NCI-H1436 treated with DMSO at 0.1 percent for 48 hours (cell line): ENCODE measurements around the gene NPLOC4.
"Not testable (repeated sequence)": the region's sequence is repeated elsewhere in the genome, so short reads cannot be mapped to it uniquely, and the experiment has no call there.

Experiments used
- DNase-seq: peaks from one replicate; lab custom pipeline; 2025; lab: John Stamatoyannopoulos, UW

Gene NPLOC4

GRCh38 chr17:81636505-81637288 is at the start of gene NPLOC4, which contains the start of gene TSPAN10:
Gene NPLOC4, minus strand, starts transcription at chr17:81637112. Its CDS starts 182 bp downstream, at chr17:81636930.
Gene TSPAN10, plus strand, starts transcription at chr17:81637196. Its CDS starts 5,217 bp downstream, at chr17:81642413.
- peak; percentile 25 for DNase-seq

GRCh38 chr17:81686614-81687013 is 49.7 kb upstream of the NPLOC4 start:
- no peak for DNase-seq

- no peak for DNase-seq
These were observed 48.2 kb upstream of the NPLOC4 start for GRCh38 chr17:81685108-81685507.

- no peak for DNase-seq
These were observed 47.6 kb upstream of the NPLOC4 start for GRCh38 chr17:81684442-81684911.

GRCh38 chr17:81683584-81684441 is 46.9 kb upstream of the NPLOC4 start, which contains the start of the genes ARL16 and HGS:
Gene ARL16, minus strand, starts transcription at chr17:81683797. Its CDS starts 44 bp downstream, at chr17:81683753.
Gene HGS, plus strand, starts transcription at chr17:81684011. Its CDS starts 56 bp downstream, at chr17:81684067.
- peak; percentile 98 for DNase-seq

GRCh38 chr17:81683208-81683583 is 46.3 kb upstream of the NPLOC4 start:
- DNase-seq: no peak

- no peak for DNase-seq
These were observed 45.8 kb upstream of the NPLOC4 start for GRCh38 chr17:81682565-81683207.

- no peak for DNase-seq
These were observed 44.8 kb upstream of the NPLOC4 start for GRCh38 chr17:81681672-81682071.

- no peak for DNase-seq
These were observed 43.2 kb upstream of the NPLOC4 start for GRCh38 chr17:81680150-81680549.

- DNase-seq: no peak
These were observed 40.0 kb upstream of the NPLOC4 start for GRCh38 chr17:81676906-81677305.

GRCh38 chr17:81675515-81676221 is 38.8 kb upstream of the NPLOC4 start:
- DNase-seq: not testable (repeated sequence)

GRCh38 chr17:81673561-81674258 is 36.8 kb upstream of the NPLOC4 start:
- no peak for DNase-seq

- no peak for DNase-seq
These were observed 36.0 kb upstream of the NPLOC4 start for GRCh38 chr17:81672954-81673353.

- DNase-seq: no peak
These were observed 35.6 kb upstream of the NPLOC4 start for GRCh38 chr17:81672504-81672903.

- no peak for DNase-seq
These were observed 30.8 kb upstream of the NPLOC4 start for GRCh38 chr17:81667754-81668153.

GRCh38 chr17:81666342-81667191 is 29.7 kb upstream of the NPLOC4 start, which contains the start of the genes CCDC137 and OXLD1:
Gene CCDC137, plus strand, starts transcription at chr17:81666737. Its CDS starts 30 bp downstream, at chr17:81666767.
Gene OXLD1, minus strand, starts transcription at chr17:81666605. Its CDS starts 28 bp downstream, at chr17:81666577.
- DNase-seq: peak; percentile 85

GRCh38 chr17:81666092-81666341 is 29.1 kb upstream of the NPLOC4 start:
- DNase-seq: no peak

GRCh38 chr17:81665205-81666091 is 28.5 kb upstream of the NPLOC4 start:
- no peak for DNase-seq

- DNase-seq: no peak
These were observed 27.1 kb upstream of the NPLOC4 start for GRCh38 chr17:81664051-81664470.
